Chondrocyte (in vitro differentiated cells): Measurements from ENCODE around the gene VARS2. TPM values are rescaled to one million over a fixed set of nuclear protein-coding genes. Genes with fewer than 3 reads are reported as not detected.
"Not testable (repeated sequence)": the region's sequence is repeated elsewhere in the genome, so short reads cannot be mapped to it uniquely, and the experiment has no call there.

Experiments used
- DNase-seq: peaks from one replicate; pipeline ENCODE4 v3.0.0; 2021; ENCODE audit warnings: mixed read lengths, low spot score
- H3K27ac Mint-ChIP-seq: one replicate; pipeline ENCODE4 v1.8.0; 2021; ENCODE audit warnings: mild to moderate bottlenecking, moderate library complexity, mixed read lengths; ENCODE audit not compliant: unreplicated experiment
- H3K27me3 Mint-ChIP-seq: 2 replicates; pipeline ENCODE4 v1.8.0; 2021; ENCODE audit warnings: low read depth, mixed read lengths
- H3K36me3 Mint-ChIP-seq: 2 replicates; pipeline ENCODE4 v1.8.0; 2021; ENCODE audit warnings: low read depth, mixed read lengths
- H3K4me1 Mint-ChIP-seq: 2 replicates; pipeline ENCODE4 v1.8.0; 2021; ENCODE audit warnings: low read depth, mild to moderate bottlenecking, mixed read lengths
- H3K4me3 Mint-ChIP-seq: one replicate; pipeline ENCODE4 v1.8.0; 2021; ENCODE audit warnings: mild to moderate bottlenecking, moderate library complexity, mixed read lengths; ENCODE audit not compliant: unreplicated experiment
- H3K9me3 Mint-ChIP-seq: 2 replicates; pipeline ENCODE4 v1.8.0; 2021; ENCODE audit warnings: low read depth, mixed read lengths
- CTCF ChIP-seq: fragments of 200-600 bp; sonication (generic); IDR thresholded peaks from 2 replicates; pipeline ENCODE4 v1.5.0; 2021; ENCODE audit warnings: antibody characterized with exemption, mild to moderate bottlenecking, moderate library complexity
- total RNA-seq: library from RNA; stranded (reverse); gene quantifications from 3 replicates; pipeline ENCODE4 v1.2.1, GENCODE V29; 2021

VARS2 gene
- total RNA-seq, 1 donor from 2014 or later: 33.1 TPM

DNA sequence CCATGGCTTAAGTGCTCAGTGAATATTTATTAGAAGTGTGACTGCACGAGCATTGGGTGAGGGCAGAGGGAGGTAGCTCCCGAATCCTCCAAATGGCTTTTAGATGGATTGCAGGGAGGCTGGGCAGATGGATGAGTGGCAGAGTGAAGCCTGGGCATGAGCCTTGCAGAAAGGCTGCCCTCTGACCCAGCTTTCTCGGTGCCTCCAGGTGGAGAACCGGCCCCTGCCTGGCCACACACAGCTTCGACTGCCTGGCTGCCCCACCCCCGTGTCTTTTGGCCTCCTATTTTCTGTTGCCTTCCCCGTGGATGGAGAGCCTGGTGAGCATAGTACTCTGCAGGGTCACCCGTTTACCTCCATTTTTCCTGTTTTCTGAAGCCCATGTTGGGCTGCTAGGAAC lies 3.4 kb downstream of the VARS2 start:
- no peaks in the 10 kb centered on the region for H3K27me3 Mint-ChIP-seq
- peaks cover 41% of the 10 kb centered on the region for H3K4me1 Mint-ChIP-seq
- no peak for DNase-seq
- H3K9me3 Mint-ChIP-seq: no peaks in the 10 kb centered on the region
- TF ChIP-seq CTCF: no peak
- H3K27ac Mint-ChIP-seq: no peak overlapping the region
- no peak overlapping the region for H3K4me3 Mint-ChIP-seq
- H3K36me3 Mint-ChIP-seq: peaks cover 29% of the 10 kb centered on the region

GRCh38 chr6:30918670-30919069 lies 4.6 kb downstream of the VARS2 start:
- Mint-ChIP-seq H3K27ac (no peak overlapping the region), H3K36me3 (peaks cover 37% of the 10 kb centered on the region), H3K27me3 (no peaks in the 10 kb centered on the region), H3K4me1 (peaks cover 30% of the 10 kb centered on the region), H3K4me3 (no peak overlapping the region), H3K9me3 (no peaks in the 10 kb centered on the region)
- no peak for TF ChIP-seq CTCF
- no peak for DNase-seq

DNA sequence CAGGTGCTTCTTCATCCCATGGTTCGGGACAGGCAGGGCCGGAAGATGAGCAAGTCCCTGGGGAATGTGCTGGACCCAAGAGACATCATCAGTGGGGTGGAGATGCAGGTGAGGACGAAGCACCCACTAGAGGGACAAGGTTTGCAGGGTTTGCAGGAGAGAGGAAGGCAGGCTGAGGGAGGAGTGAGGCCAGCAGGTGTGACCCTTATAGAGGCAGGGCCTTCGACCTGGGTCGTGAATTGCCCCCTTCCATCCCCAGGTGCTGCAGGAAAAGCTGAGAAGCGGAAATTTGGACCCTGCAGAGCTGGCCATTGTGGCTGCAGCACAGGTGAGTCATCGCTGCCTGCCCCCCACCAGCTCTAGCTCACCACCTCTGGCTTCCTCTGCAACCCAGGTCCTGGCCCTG lies 8.4 kb downstream of the VARS2 start:
- DNase-seq: no peak
- Mint-ChIP-seq H3K4me1 (peaks cover 14% of the 10 kb centered on the region), H3K27me3 (no peaks in the 10 kb centered on the region), H3K27ac (no peak overlapping the region), H3K4me3 (no peak overlapping the region), H3K9me3 (no peaks in the 10 kb centered on the region), H3K36me3 (peaks cover 39% of the 10 kb centered on the region)
- no peak for TF ChIP-seq CTCF

GRCh38 chr6:30924040-30924627 lies 10.1 kb downstream of the VARS2 start:
- not testable (repeated sequence) for H3K27me3 Mint-ChIP-seq, H3K4me3 Mint-ChIP-seq, H3K27ac Mint-ChIP-seq, DNase-seq
- peaks cover 47% of the 10 kb centered on the region for H3K36me3 Mint-ChIP-seq
- peaks cover 10% of the 10 kb centered on the region for H3K4me1 Mint-ChIP-seq
- peaks cover 12% of the 10 kb centered on the region for H3K9me3 Mint-ChIP-seq

- no peak for DNase-seq
- Mint-ChIP-seq H3K9me3 (peaks cover 12% of the 10 kb centered on the region), H3K4me3 (no peak overlapping the region), H3K4me1 (peaks cover 10% of the 10 kb centered on the region), H3K27me3 (no peaks in the 10 kb centered on the region), H3K27ac (peak overlapping the region; percentile 54), H3K36me3 (peaks cover 38% of the 10 kb centered on the region)
- no peak for TF ChIP-seq CTCF
Measured at GRCh38 chr6:30926644-30927043, 12.6 kb downstream of the VARS2 start.

DNA sequence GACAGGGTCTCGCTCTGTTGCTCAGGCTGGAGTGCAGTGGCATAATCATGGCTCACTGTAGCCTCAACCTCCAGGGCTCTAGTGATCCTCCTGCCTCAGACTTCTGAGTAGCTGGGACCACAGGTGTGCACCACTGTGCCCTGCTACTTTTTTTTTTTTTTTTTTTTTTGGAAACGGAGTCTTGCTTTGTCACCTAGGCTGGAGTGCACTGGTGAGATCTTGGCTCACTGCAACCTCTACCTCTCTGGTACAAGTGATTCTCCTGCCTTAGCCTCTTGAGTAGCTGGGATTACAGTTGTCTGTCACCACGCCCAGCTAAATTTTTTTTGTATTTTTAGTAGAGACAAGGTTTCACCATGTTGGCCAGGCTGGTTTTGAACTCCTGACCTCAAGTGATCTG lies 13.0 kb downstream of the VARS2 start:
- not testable (repeated sequence) for H3K4me3 Mint-ChIP-seq, DNase-seq, H3K27me3 Mint-ChIP-seq, H3K27ac Mint-ChIP-seq
- H3K9me3 Mint-ChIP-seq: peaks cover 12% of the 10 kb centered on the region
- peaks cover 36% of the 10 kb centered on the region for H3K36me3 Mint-ChIP-seq
- H3K4me1 Mint-ChIP-seq: peaks cover 10% of the 10 kb centered on the region
